Measurements from ENCODE around the gene BIRC5. TPM values are rescaled to one million over a fixed set of nuclear protein-coding genes. Genes with fewer than 3 reads are reported as not detected.

The BIRC5 gene
- total RNA-seq, 1 donor from 2014 or later: 5.8 TPM

- DNase-seq (ENCODE audit: low read depth): no peak
- no peak for FAIRE-seq
Observed at GRCh38 chr17:78176548-78177025, 37.5 kb upstream of the BIRC5 start.

DNA sequence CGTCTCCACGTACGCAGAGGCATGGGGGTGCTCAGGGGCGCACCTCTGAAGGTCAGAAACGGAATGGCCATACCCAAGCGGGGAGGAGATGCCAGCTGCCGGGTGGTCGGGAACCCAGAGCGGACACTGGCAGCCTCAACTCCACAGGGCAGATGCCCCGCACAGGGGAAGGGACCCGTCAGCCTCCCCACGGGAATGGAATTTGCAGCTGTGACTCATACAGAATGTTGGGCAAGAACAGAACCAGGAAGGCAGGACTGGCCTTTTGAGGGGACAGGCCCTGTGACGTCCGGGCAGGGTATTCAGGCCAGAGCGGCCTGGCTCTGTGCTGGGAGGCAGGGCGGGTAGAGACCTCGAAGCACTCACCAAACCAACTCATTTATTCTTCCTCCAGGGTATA, 34.7 kb upstream of the BIRC5 start:
- FAIRE-seq: no peak

More at GRCh38 chr17:78176548-78177025, 37.5 kb upstream of the BIRC5 start:
- Histone ChIP-seq H3K4me3 (ENCODE audit: insufficient read depth, low read depth, low read length) (no peak overlapping the region), H2AFZ (ENCODE audit: low read depth, low read length) (no peak overlapping the region), H3K9me3 (ENCODE audit: insufficient read depth, low read depth, low read length) (no peaks in the 10 kb centered on the region), H3K27me3 (ENCODE audit: insufficient read depth, low read length) (no peaks in the 10 kb centered on the region), H3K36me3 (ENCODE audit: insufficient read depth, low read length) (peaks cover 4% of the 10 kb centered on the region), H3K4me2 (ENCODE audit: low read length) (no peak overlapping the region), H3K4me1 (ENCODE audit: insufficient read depth, low read length) (peaks cover 4% of the 10 kb centered on the region), H4K20me1 (ENCODE audit: insufficient read depth, low read length) (peaks cover 3% of the 10 kb centered on the region), H3K9ac (ENCODE audit: low read length) (no peak overlapping the region), H3K27ac (ENCODE audit: low read depth, low read length) (no peak overlapping the region), H3K79me2 (ENCODE audit: insufficient read depth, low read length) (no peaks in the 10 kb centered on the region)
- Mint-ChIP-seq H3K9me3 (ENCODE audit: unreplicated experiment) (no peaks in the 10 kb centered on the region), H3K4me1 (ENCODE audit: low read depth, unreplicated experiment) (peaks cover 13% of the 10 kb centered on the region), H3K27ac (ENCODE audit: unreplicated experiment) (no peak overlapping the region), H3K36me3 (ENCODE audit: low read depth, unreplicated experiment) (peaks cover 13% of the 10 kb centered on the region), H3K4me3 (ENCODE audit: unreplicated experiment) (no peak overlapping the region), H3K27me3 (ENCODE audit: low read depth, unreplicated experiment) (peaks cover 2% of the 10 kb centered on the region)
- TF ChIP-seq EZH2 (IDR thresholded peaks at IDR 0.05; ENCODE audit: insufficient read depth, low read length): no peak
- TF ChIP-seq CTCF (IDR thresholded peaks at IDR 0.05; ENCODE audit: insufficient read depth, low read depth, low read length): peak; percentile 72

More for the DNA sequence above, 34.7 kb upstream of the BIRC5 start:
- Mint-ChIP-seq H3K36me3 (ENCODE audit: low read depth, unreplicated experiment) (peaks cover 4% of the 10 kb centered on the region), H3K4me1 (ENCODE audit: low read depth, unreplicated experiment) (peaks cover 8% of the 10 kb centered on the region), H3K27me3 (ENCODE audit: low read depth, unreplicated experiment) (peaks cover 2% of the 10 kb centered on the region), H3K27ac (ENCODE audit: unreplicated experiment) (peak overlapping the region; percentile 80), H3K4me3 (ENCODE audit: unreplicated experiment) (no peak overlapping the region), H3K9me3 (ENCODE audit: unreplicated experiment) (no peaks in the 10 kb centered on the region)
- TF ChIP-seq EZH2 (IDR thresholded peaks at IDR 0.05; ENCODE audit: insufficient read depth, low read length): no peak
- no peak for TF ChIP-seq CTCF (IDR thresholded peaks at IDR 0.05; ENCODE audit: insufficient read depth, low read depth, low read length)
- Histone ChIP-seq H3K36me3 (ENCODE audit: insufficient read depth, low read length) (peaks cover 6% of the 10 kb centered on the region), H3K4me1 (ENCODE audit: insufficient read depth, low read length) (no peaks in the 10 kb centered on the region), H3K27me3 (ENCODE audit: insufficient read depth, low read length) (no peaks in the 10 kb centered on the region), H2AFZ (ENCODE audit: low read depth, low read length) (no peak overlapping the region), H3K79me2 (ENCODE audit: insufficient read depth, low read length) (peaks cover 6% of the 10 kb centered on the region), H3K9ac (ENCODE audit: low read length) (no peak overlapping the region), H3K4me2 (ENCODE audit: low read length) (no peak overlapping the region), H3K27ac (ENCODE audit: low read depth, low read length) (no peak overlapping the region), H4K20me1 (ENCODE audit: insufficient read depth, low read length) (no peaks in the 10 kb centered on the region), H3K9me3 (ENCODE audit: insufficient read depth, low read depth, low read length) (no peaks in the 10 kb centered on the region), H3K4me3 (ENCODE audit: insufficient read depth, low read depth, low read length) (no peak overlapping the region)
- DNase-seq (ENCODE audit: low read depth): peak; percentile 64

Data from astrocyte (in vitro differentiated cells and primary cell).